D721Med (cell line): ENCODE measurements around the gene TBL1X.

Source experiments
- DNase-seq: peaks from one replicate; pipeline ENCODE4 v3.0.0; 2011; ENCODE audit warnings: low spot score; ENCODE audit not compliant: insufficient read length
- FAIRE-seq: peaks from 2 replicates; lab custom pipeline; 2011; peaks lifted over from hg19 to GRCh38; lab: Jason Lieb, UNC
- CTCF ChIP-seq: IDR thresholded peaks from 2 replicates; pipeline ENCODE4 v1.5.1; 2012; ENCODE audit warnings: mild to moderate bottlenecking, control low read depth; ENCODE audit not compliant: insufficient read depth; ENCODE audit errors: missing control alignments

The TBL1X gene

GRCh38 chrX:9658409-9658808 lies 193.6 kb downstream of the TBL1X start:
- no peak for FAIRE-seq
- no peak for TF ChIP-seq CTCF

GRCh38 chrX:9659571-9660195 lies 194.8 kb downstream of the TBL1X start:
- DNase-seq (no peak), FAIRE-seq (no peak)
- TF ChIP-seq CTCF: no peak

More at GRCh38 chrX:9658409-9658808, 193.6 kb downstream of the TBL1X start:
- no peak for DNase-seq

GRCh38 chrX:9662148-9662547 lies 197.3 kb downstream of the TBL1X start:
- TF ChIP-seq CTCF: no peak
- DNase-seq (no peak), FAIRE-seq (no peak)

- no peak for TF ChIP-seq CTCF
- FAIRE-seq: no peak
Observed at GRCh38 chrX:9663216-9663615, 198.4 kb downstream of the TBL1X start.

GRCh38 chrX:9664224-9664623 lies 199.4 kb downstream of the TBL1X start:
- DNase-seq (no peak), FAIRE-seq (no peak)
- no peak for TF ChIP-seq CTCF

More at GRCh38 chrX:9663216-9663615, 198.4 kb downstream of the TBL1X start:
- DNase-seq: no peak

GRCh38 chrX:9665113-9665512 lies 200.3 kb downstream of the TBL1X start:
- FAIRE-seq (no peak), DNase-seq (no peak)
- no peak for TF ChIP-seq CTCF

- FAIRE-seq (no peak), DNase-seq (no peak)
- no peak for TF ChIP-seq CTCF
Observed at GRCh38 chrX:9668537-9668936, 203.7 kb downstream of the TBL1X start.
